HCT116 (cell line): Measurements from ENCODE around the gene PSPC1. TPM values are rescaled to one million over a fixed set of nuclear protein-coding genes. Genes with fewer than 3 reads are reported as not detected.

Source experiments
- ATAC-seq: fragments of 200-7000 bp; cut with Tn5 transposase; 2 replicates; pipeline ENCODE4 v1.9.1; 2020; ENCODE audit warnings: mild to moderate bottlenecking, moderate library complexity
- BruUV-seq: library from RNA; stranded (reverse); fragments of 400-500 nt; replicated peaks from 2 replicates; lab custom pipeline; 2021; lab: Mats Ljungman, UMichigan
- CTCF ChIA-PET: fragments of 300-600 bp; sonication (Branson Sonifier 250); formaldehyde crosslinking; loops from one replicate; lab custom pipeline; 2021; ENCODE audit warnings: antibody characterized with exemption; lab: Charles Lee
- POLR2A ChIA-PET: fragments of 300-600, 350-600 bp; sonication (Branson Sonifier 250); formaldehyde crosslinking; loops from one replicate; lab custom pipeline; 2021; ENCODE audit warnings: antibody characterized with exemption; lab: Charles Lee
- RAD21 ChIA-PET, 2 experiments: fragments of 300-600 bp; sonication (Branson Sonifier 250); formaldehyde crosslinking; loops; one replicate each; lab custom pipeline; 2023; ENCODE audit warnings: low total read pairs in 2 of 2; ENCODE audit not compliant: uncharacterized antibody in 2 of 2, unreplicated experiment in 2 of 2, low non-redundant PET in 1 of 2; lab: Charles Lee
- DNase-seq: peaks from one replicate; pipeline ENCODE4 v3.0.0-alpha.2; 2010; ENCODE audit warnings: low read depth, low spot score
- H2AFZ ChIP-seq: fragments of 200-600 bp; shearing (Covaris generic), sonication (generic); 2 replicates; pipeline ENCODE4 v1.6.1; 2017; ENCODE audit warnings: low read depth, mixed run types, mixed read lengths, antibody characterized with exemption, low read length; ENCODE audit not compliant: poor library complexity, severe bottlenecking
- H3K27ac ChIP-seq: 2 replicates; pipeline ENCODE4 v1.5.1; 2012; ENCODE audit warnings: low read depth, low read length
- H3K27me3 ChIP-seq: fragments of 200-600 bp; sonication (generic); 2 replicates; pipeline ENCODE4 v1.6.1; 2016; ENCODE audit warnings: mixed run types, low read length, mixed read lengths; ENCODE audit not compliant: insufficient read depth
- H3K36me3 ChIP-seq, 2 experiments: fragments of 200-500 bp in 1 of 2; fragments of 200-600 bp in 1 of 2; sonication (Bioruptor generic) in 1 of 2; sonication (generic) in 1 of 2; 2 replicates each; pipeline versions ENCODE4 v1.5.1 to v1.6.1; 2014 to 2016; ENCODE audit warnings: low read length in 2 of 2, inconsistent platforms in 1 of 2, mixed read lengths in 1 of 2, mixed run types in 1 of 2; ENCODE audit not compliant: insufficient read depth in 2 of 2, control insufficient read depth in 1 of 2
- H3K4me1 ChIP-seq, 2 experiments: fragments of 200-600 bp in 1 of 2; sonication (generic) in 1 of 2; 2 replicates each; pipeline versions ENCODE4 v1.5.1 to v1.6.1; 2012 to 2017; ENCODE audit warnings: low read length in 2 of 2, inconsistent platforms in 1 of 2, mild to moderate bottlenecking in 1 of 2, mixed read lengths in 1 of 2, mixed run types in 1 of 2, moderate library complexity in 1 of 2; ENCODE audit not compliant: insufficient read depth in 2 of 2, control insufficient read depth in 1 of 2
- H3K4me2 ChIP-seq: fragments of 200-600 bp; sonication (generic); 2 replicates; pipeline ENCODE4 v1.6.1; 2017; ENCODE audit warnings: mixed run types, low read length, mixed read lengths
- H3K4me3 ChIP-seq, 2 experiments: fragments of 200-600 bp in 1 of 2; sonication (generic) in 1 of 2; replicated peaks in 1 of 2; 2 replicates each; pipeline ENCODE4 v1.5.1; 2011 to 2016; ENCODE audit warnings: low read length in 2 of 2, control low read depth in 1 of 2, low read depth in 1 of 2, mild to moderate bottlenecking in 1 of 2, mixed read lengths in 1 of 2, mixed run types in 1 of 2
- H3K79me2 ChIP-seq: fragments of 200-600 bp; sonication (generic); 2 replicates; pipeline ENCODE4 v1.6.1; 2017; ENCODE audit warnings: mild to moderate bottlenecking, mixed run types, low read length, moderate library complexity, mixed read lengths; ENCODE audit not compliant: insufficient read depth
- H3K9ac ChIP-seq: fragments of 200-600 bp; sonication (generic); 2 replicates; pipeline ENCODE4 v1.6.1; 2016; ENCODE audit warnings: low read length, mixed read lengths
- H3K9me2 ChIP-seq: fragments of 200-600 bp; sonication (generic), shearing (Covaris generic); 2 replicates; pipeline ENCODE4 v1.6.1; 2017; ENCODE audit warnings: mixed run types, mild to moderate bottlenecking, moderate library complexity; ENCODE audit not compliant: insufficient read depth
- H3K9me3 ChIP-seq, 2 experiments: fragments of 200-500 bp in 1 of 2; fragments of 200-600 bp in 1 of 2; sonication (Bioruptor generic) in 1 of 2; sonication (generic) in 1 of 2; 2 replicates each; pipeline ENCODE4 v1.6.1; 2014 to 2017; ENCODE audit warnings: low read length in 2 of 2, mixed read lengths in 2 of 2, inconsistent platforms in 1 of 2, low read depth in 1 of 2, mild to moderate bottlenecking in 1 of 2, mixed run types in 1 of 2, moderate library complexity in 1 of 2; ENCODE audit not compliant: control insufficient read depth in 1 of 2, insufficient read depth in 1 of 2
- H4K20me1 ChIP-seq: fragments of 200-600 bp; sonication (generic), shearing (Covaris generic); 2 replicates; pipeline ENCODE4 v1.6.1; 2017; ENCODE audit warnings: mixed run types, mild to moderate bottlenecking, moderate library complexity; ENCODE audit not compliant: insufficient read depth
- CEBPB ChIP-seq: IDR thresholded peaks from 2 replicates; pipeline ENCODE4 v1.6.1; 2012; ENCODE audit warnings: low read depth
- RAD21 ChIP-seq: IDR thresholded peaks from 2 replicates; pipeline ENCODE4 v1.6.1; 2012; ENCODE audit warnings: low read depth, mild to moderate bottlenecking
- SRF ChIP-seq: IDR thresholded peaks from 2 replicates; pipeline ENCODE4 v1.6.1; 2012; ENCODE audit warnings: low read depth
- TCF7L2 ChIP-seq: IDR thresholded peaks from 2 replicates; pipeline ENCODE4 v1.7.0; 2011; ENCODE audit warnings: borderline replicate concordance, inconsistent platforms; ENCODE audit not compliant: insufficient read depth, insufficient read length; ENCODE audit errors: extremely low read depth
- intact Hi-C: fragments of 100-400 bp; cut with micrococcal nuclease; formaldehyde crosslinking; loops from 2 replicates; pipeline ENCODE4 v1.10.0; 2022
- total RNA-seq: library from RNA; stranded (reverse); gene quantifications from one replicate; pipeline ENCODE4 v1.2.1, GENCODE V29; 2021; ENCODE audit not compliant: unreplicated experiment
- TF ChIP-seq, protein P1 (sequence below): IDR thresholded peaks from 2 replicates; pipeline ENCODE4 v1.6.1; 2012

The PSPC1 gene
- total RNA-seq, 1 experiment from 2014 or later = 57.7 TPM

DNA sequence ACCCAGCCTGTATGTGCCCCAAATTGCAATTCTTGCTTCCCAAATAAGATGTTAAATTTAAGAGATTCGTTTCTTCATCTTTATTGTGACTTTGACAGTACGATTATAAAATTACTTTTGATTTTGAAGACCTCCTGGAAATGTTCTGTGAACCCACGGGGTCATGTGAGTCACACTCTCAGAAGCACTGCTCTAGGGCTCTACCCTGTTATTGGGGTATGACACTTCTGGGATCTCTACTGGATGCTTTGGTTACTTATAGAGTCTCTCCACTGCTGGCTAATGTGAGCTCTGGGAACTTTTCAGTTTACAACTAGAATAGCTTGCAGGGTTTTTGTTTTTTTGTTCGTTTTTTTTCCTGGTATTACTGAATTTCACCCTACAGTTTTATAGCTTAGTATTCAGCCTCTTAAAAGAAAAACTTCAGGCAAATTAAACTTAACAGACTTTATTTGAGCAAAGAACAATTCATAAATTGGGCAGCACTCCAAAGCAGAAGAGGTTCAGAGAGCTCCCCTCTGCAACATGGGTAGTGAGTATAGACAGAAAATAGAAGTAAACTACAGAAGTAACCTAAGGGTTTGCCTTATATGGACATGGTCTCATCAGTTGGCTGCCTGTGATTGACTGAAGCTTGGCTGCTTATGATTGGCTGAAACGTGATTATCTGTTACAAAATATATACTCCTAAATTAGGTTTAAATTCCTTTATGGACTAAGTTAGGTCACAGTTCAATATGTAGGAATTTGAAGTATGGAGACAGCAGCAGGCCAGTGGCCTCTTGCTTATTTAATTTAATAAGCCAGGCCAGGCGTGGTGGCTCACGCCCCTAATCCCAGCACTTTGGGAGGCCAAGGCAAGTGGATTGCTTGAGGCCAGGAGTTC lies 28.5 kb upstream of the PSPC1 start:
- H3K9ac ChIP-seq = no peak overlapping the region
- intact Hi-C loops = no loop called here
- no peaks in the 10 kb centered on the region for H3K9me3 ChIP-seq
- H2AFZ ChIP-seq = no peak overlapping the region
- H4K20me1 ChIP-seq = no peaks in the 10 kb centered on the region
- BruUV-seq = no TSS peak
- peak; percentile 45; the same call in 1 of the 2 replicates for TF ChIP-seq SRF
- no peak for TF ChIP-seq RAD21
- TF ChIP-seq, all 23 proteins: peak for 1
- DNase-seq = no peak
- Histone ChIP-seq H3K79me2 (no peaks in the 10 kb centered on the region), H3K27ac (no peak overlapping the region), H3K4me2 (no peak overlapping the region), H3K4me3 (no peak overlapping the region), H3K36me3 (no peaks in the 10 kb centered on the region), H3K4me1 (peaks cover 27 to 32% of the 10 kb centered on the region in 2 experiments), H3K9me2 (no peaks in the 10 kb centered on the region), H3K27me3 (no peaks in the 10 kb centered on the region)
- ChIA-PET CTCF (no interaction called here), RAD21 (no interaction called here), POLR2A (no interaction called here)
- no peak for ATAC-seq

DNA sequence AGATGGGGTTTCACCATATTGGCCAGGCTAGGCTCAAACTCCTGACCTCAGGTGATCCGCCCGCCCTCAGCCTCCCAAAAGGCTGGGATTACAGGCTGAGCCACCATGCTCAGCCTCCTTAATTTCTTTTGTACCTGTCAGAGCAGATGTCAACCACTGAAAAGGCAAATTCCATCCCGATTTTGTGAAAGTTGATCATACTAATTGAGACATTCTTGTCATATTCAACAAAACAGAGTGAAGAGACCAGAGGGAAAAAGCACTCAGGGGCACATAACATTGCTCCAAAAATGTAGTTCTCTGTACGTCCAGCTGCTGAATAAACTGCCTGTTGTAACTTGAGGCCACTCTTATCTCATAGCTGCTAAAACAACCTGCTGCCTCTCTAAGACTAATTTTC lies 27.4 kb upstream of the PSPC1 start:
- BruUV-seq = no TSS peak
- ChIA-PET CTCF (no interaction called here), RAD21 (no interaction called here), POLR2A (no interaction called here)
- Histone ChIP-seq H3K9me3 (no peaks in the 10 kb centered on the region), H3K9ac (no peak overlapping the region), H3K27ac (no peak overlapping the region), H4K20me1 (no peaks in the 10 kb centered on the region), H3K36me3 (no peaks in the 10 kb centered on the region), H3K27me3 (no peaks in the 10 kb centered on the region), H2AFZ (no peak overlapping the region), H3K9me2 (no peaks in the 10 kb centered on the region), H3K4me3 (no peak overlapping the region), H3K79me2 (no peaks in the 10 kb centered on the region), H3K4me2 (no peak overlapping the region), H3K4me1 (peaks cover 26 to 32% of the 10 kb centered on the region in 2 experiments)
- intact Hi-C loops = no loop called here
- DNase-seq (no peak), ATAC-seq (no peak)
- no peak for TF ChIP-seq TCF7L2
- TF ChIP-seq, protein P1, sequence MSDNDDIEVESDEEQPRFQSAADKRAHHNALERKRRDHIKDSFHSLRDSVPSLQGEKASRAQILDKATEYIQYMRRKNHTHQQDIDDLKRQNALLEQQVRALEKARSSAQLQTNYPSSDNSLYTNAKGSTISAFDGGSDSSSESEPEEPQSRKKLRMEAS = no peak
- TF ChIP-seq CEBPB = no peak
